H1 (cell line): Measurements from ENCODE around the gene ANAPC2. TPM values are rescaled to one million over a fixed set of nuclear protein-coding genes. Genes with fewer than 3 reads are reported as not detected.

Experiments used
- CTCF ChIA-PET: fragments of 300-600 bp; sonication (Branson Sonifier 250); formaldehyde crosslinking; loops from one replicate; lab custom pipeline; 2021; ENCODE audit not compliant: partially characterized antibody; lab: Charles Lee
- POLR2A ChIA-PET: fragments of 300-600 bp; sonication (Branson Sonifier 250); formaldehyde crosslinking; loops from one replicate; lab custom pipeline; 2021; ENCODE audit warnings: inconsistent platforms; ENCODE audit not compliant: partially characterized antibody; lab: Charles Lee
- DNase-seq, 2 experiments: peaks; one replicate each; pipeline versions ENCODE4 v3.0.0 to v3.0.0-alpha.2; 2010 to 2022; ENCODE audit warnings: low spot score in 2 of 2, low read depth in 1 of 2, mixed read lengths in 1 of 2
- FAIRE-seq: peaks from 2 replicates; lab custom pipeline; 2011; peaks lifted over from hg19 to GRCh38; lab: Jason Lieb, UNC
- H2AFZ ChIP-seq: 2 replicates; pipeline ENCODE4 v1.8.1; 2012; ENCODE audit warnings: low read length, inconsistent platforms
- H2AK5ac ChIP-seq: 2 replicates; pipeline ENCODE4 v1.6.1; 2013; ENCODE audit warnings: low read depth, low read length
- H2BK120ac ChIP-seq: replicated peaks from 2 replicates; pipeline ENCODE3; 2013; ENCODE audit warnings: low read depth, low read length, inconsistent platforms
- H2BK12ac ChIP-seq: 2 replicates; pipeline ENCODE4 v1.6.1; 2013; ENCODE audit warnings: low read depth, low read length
- H2BK15ac ChIP-seq: 2 replicates; pipeline ENCODE4 v1.6.1; 2013; ENCODE audit warnings: low read length
- H2BK20ac ChIP-seq: 2 replicates; pipeline ENCODE4 v1.6.1; 2013; ENCODE audit warnings: low read length
- H2BK5ac ChIP-seq: 2 replicates; pipeline ENCODE4 v1.6.1; 2013; ENCODE audit warnings: low read depth, low read length
- H3K14ac ChIP-seq: 2 replicates; pipeline ENCODE4 v1.6.1; 2013; ENCODE audit warnings: inconsistent platforms; ENCODE audit not compliant: insufficient read length
- H3K18ac ChIP-seq: 2 replicates; pipeline ENCODE4 v1.6.1; 2013; ENCODE audit warnings: low read length; ENCODE audit errors: extremely low read depth
- H3K23ac ChIP-seq: 2 replicates; pipeline ENCODE4 v1.6.1; 2013; ENCODE audit warnings: inconsistent platforms; ENCODE audit not compliant: insufficient read length
- H3K23me2 ChIP-seq: 2 replicates; pipeline ENCODE4 v1.6.1; 2013; ENCODE audit warnings: low read depth, low read length
- H3K27ac ChIP-seq: 2 replicates; pipeline ENCODE4 v1.6.1; 2011; ENCODE audit warnings: low read depth, low read length, inconsistent platforms
- H3K27me3 ChIP-seq, 4 experiments: replicated peaks in 1 of 4; 1 replicate in 1 of 4; 2 replicates in 3 of 4; pipeline versions ENCODE4 v1.6.1 to v1.8.1; 2011 to 2013; ENCODE audit warnings: low read length in 3 of 4, mild to moderate bottlenecking in 3 of 4, inconsistent platforms in 2 of 4, mixed read lengths in 2 of 4, moderate library complexity in 1 of 4; ENCODE audit not compliant: control insufficient read depth in 3 of 4, insufficient read depth in 3 of 4; ENCODE audit errors: extremely low read depth in 1 of 4
- H3K36me3 ChIP-seq, 4 experiments: 2 replicates each; pipeline versions ENCODE4 v1.6.1 to v1.8.1; 2011 to 2013; ENCODE audit warnings: mild to moderate bottlenecking in 4 of 4, low read length in 3 of 4, moderate library complexity in 2 of 4, control low read depth in 1 of 4, inconsistent platforms in 1 of 4; ENCODE audit not compliant: insufficient read depth in 4 of 4, control insufficient read depth in 2 of 4
- H3K4ac ChIP-seq: replicated peaks from 2 replicates; pipeline ENCODE3; 2013; ENCODE audit warnings: low read length, low read depth, mixed read lengths, inconsistent platforms; ENCODE audit not compliant: insufficient read length
- H3K4me1 ChIP-seq, 4 experiments: replicated peaks in 1 of 4; 1 replicate in 1 of 4; 2 replicates in 3 of 4; pipeline versions ENCODE4 v1.6.1 to v1.8.1; 2011 to 2013; ENCODE audit warnings: low read length in 3 of 4, inconsistent platforms in 2 of 4, mixed read lengths in 1 of 4; ENCODE audit not compliant: insufficient read depth in 4 of 4, control insufficient read depth in 3 of 4
- H3K4me2 ChIP-seq, 2 experiments: 2 replicates each; pipeline versions ENCODE4 v1.6.1 to v1.8.1; 2011 to 2013; ENCODE audit warnings: low read depth in 2 of 2, low read length in 2 of 2, control low read depth in 1 of 2, inconsistent platforms in 1 of 2, mild to moderate bottlenecking in 1 of 2; ENCODE audit not compliant: insufficient read depth in 1 of 2
- H3K4me3 ChIP-seq, 4 experiments: fragments of 200-600, 300-600 bp in 1 of 4; sonication (generic), shearing (Covaris generic), sonication (Bioruptor Twin) in 1 of 4; 2 replicates each; pipeline versions ENCODE4 v1.5.1 to v1.8.1; 2011 to 2016; ENCODE audit warnings: low read length in 4 of 4, low read depth in 3 of 4, control low read depth in 2 of 4, inconsistent platforms in 2 of 4, mild to moderate bottlenecking in 2 of 4, mixed read lengths in 1 of 4, moderate library complexity in 1 of 4; ENCODE audit not compliant: insufficient read depth in 2 of 4; ENCODE audit errors: extremely low read depth in 1 of 4
- H3K56ac ChIP-seq: replicated peaks from 2 replicates; pipeline ENCODE3; 2013; ENCODE audit warnings: low read depth, mild to moderate bottlenecking, mixed read lengths, low read length, inconsistent platforms; ENCODE audit not compliant: insufficient read length
- H3K79me1 ChIP-seq: 2 replicates; pipeline ENCODE4 v1.6.1; 2013; ENCODE audit warnings: low read depth, low read length, control low read depth
- H3K79me2 ChIP-seq, 2 experiments: 2 replicates each; pipeline versions ENCODE4 v1.6.1 to v1.8.1; 2012 to 2013; ENCODE audit warnings: low read length in 2 of 2, mild to moderate bottlenecking in 2 of 2, inconsistent platforms in 1 of 2; ENCODE audit not compliant: insufficient read depth in 2 of 2, control insufficient read depth in 1 of 2
- H3K9ac ChIP-seq, 4 experiments: replicated peaks in 1 of 4; 1 replicate in 1 of 4; 2 replicates in 3 of 4; pipeline versions ENCODE4 v1.6.1 to v1.8.1; 2011 to 2013; ENCODE audit warnings: low read depth in 3 of 4, low read length in 3 of 4, control low read depth in 2 of 4, mild to moderate bottlenecking in 2 of 4, moderate library complexity in 2 of 4, inconsistent platforms in 1 of 4; ENCODE audit errors: extremely low read depth in 1 of 4
- H3K9me3 ChIP-seq, 2 experiments: 2 replicates each; pipeline versions ENCODE4 v1.6.1 to v1.8.1; 2012 to 2013; ENCODE audit warnings: mild to moderate bottlenecking in 2 of 2, moderate library complexity in 2 of 2, control low read depth in 1 of 2, inconsistent platforms in 1 of 2, low read depth in 1 of 2, low read length in 1 of 2, mixed read lengths in 1 of 2; ENCODE audit not compliant: insufficient read depth in 2 of 2
- H4K20me1 ChIP-seq, 2 experiments: replicated peaks in 1 of 2; 2 replicates each; pipeline versions ENCODE3 to v1.8.1; 2011 to 2013; ENCODE audit warnings: inconsistent platforms in 2 of 2, low read length in 2 of 2, mild to moderate bottlenecking in 1 of 2; ENCODE audit not compliant: insufficient read depth in 2 of 2, control insufficient read depth in 1 of 2
- H4K5ac ChIP-seq: 2 replicates; pipeline ENCODE4 v1.6.1; 2013; ENCODE audit warnings: low read length, low read depth, mixed read lengths, inconsistent platforms; ENCODE audit not compliant: insufficient read length
- H4K8ac ChIP-seq: 2 replicates; pipeline ENCODE4 v1.8.0; 2013; ENCODE audit warnings: mild to moderate bottlenecking, moderate library complexity, low read length, inconsistent platforms; ENCODE audit not compliant: insufficient read depth; ENCODE audit errors: extremely low read depth
- H4K91ac ChIP-seq: replicated peaks from 2 replicates; pipeline ENCODE3; 2013; ENCODE audit warnings: low read length, mixed read lengths, inconsistent platforms; ENCODE audit not compliant: insufficient read length
- GTF2F1 ChIP-seq: IDR thresholded peaks from 2 replicates; pipeline ENCODE4 v1.6.1; 2012; ENCODE audit warnings: low read depth, low read length, improper control_type of control experiment, borderline replicate concordance
- HDAC6 ChIP-seq: IDR thresholded peaks from one replicate; pipeline ENCODE4 v1.7.1; 2012; ENCODE audit warnings: low read depth, mild to moderate bottlenecking, inconsistent platforms, low read length, moderate library complexity
- KDM1A ChIP-seq: fragments of 200-600, 300-600 bp; sonication (generic); IDR thresholded peaks from 2 replicates; pipeline ENCODE4 v1.7.1; 2016; ENCODE audit warnings: mild to moderate bottlenecking, low read length, borderline replicate concordance
- MAFK ChIP-seq: IDR thresholded peaks from 2 replicates; pipeline ENCODE4 v1.6.1; 2012; ENCODE audit warnings: low read depth, mild to moderate bottlenecking, improper control_type of control experiment, low read length
- NANOG ChIP-seq: IDR thresholded peaks from 2 replicates; pipeline ENCODE4 v1.6.1; 2011; ENCODE audit warnings: low read length, low read depth, mild to moderate bottlenecking, inconsistent platforms; ENCODE audit not compliant: insufficient read depth, poor library complexity, severe bottlenecking
- POLR2A ChIP-seq, 2 experiments: IDR thresholded peaks; 1 replicate in 1 of 2; 2 replicates in 1 of 2; pipeline ENCODE4 v1.6.1; 2011; ENCODE audit warnings: low read depth in 2 of 2, low read length in 2 of 2, mild to moderate bottlenecking in 2 of 2; ENCODE audit errors: control extremely low read depth in 1 of 2
- SRF ChIP-seq: IDR thresholded peaks from 2 replicates; pipeline ENCODE4 v1.6.1; 2011; ENCODE audit warnings: mild to moderate bottlenecking, low read depth, low read length, moderate library complexity
- YY1 ChIP-seq: IDR thresholded peaks from 2 replicates; pipeline ENCODE4 v1.6.1; 2011; ENCODE audit warnings: low read depth, mild to moderate bottlenecking, low read length
- WGBS, 2 experiments: shearing (Covaris generic) in 1 of 2; methylation state at CpG; one replicate each; pipeline versions ENCODE4 v1.1.6 to v1.1.7; 2013 to 2015; ENCODE audit warnings: low lambda C conversion rate in 2 of 2, mixed read lengths in 2 of 2, inconsistent platforms in 1 of 2, low coverage in 1 of 2, missing lambda C conversion rate in 1 of 2; ENCODE audit not compliant: insufficient replicate concordance in 2 of 2, insufficient coverage in 1 of 2, insufficient read length in 1 of 2; ENCODE audit errors: extremely low coverage in 1 of 2, missing lambda C conversion rate in 1 of 2; 5-methylcytosine and 5-hydroxymethylcytosine counted together
- polyA plus RNA-seq, 7 experiments: library from polyadenylated mRNA; depleted of rRNA in 3 of 7; stranded (reverse) in 5 of 7; unstranded in 2 of 7; fragments of >200 nt in 5 of 7; fragments of 200-250 nt in 2 of 7; gene quantifications; 1 replicate in 5 of 7; 2 replicates in 1 of 7; 4 replicates in 1 of 7; pipeline versions ENCODE4 v1.2.1 to v1.2.3, GENCODE V29; 2011 to 2013; ENCODE audit warnings: missing spikeins in 2 of 7, mixed read lengths in 2 of 7
- total RNA-seq: library from RNA; stranded (reverse); fragmentation: NEBNext Ultra II Directional; extraction: Animal tissue kit (Norgen Biotek cat#: 25700); gene quantifications from 2 replicates; pipeline ENCODE4 v1.2.1, GENCODE V29; 2021
- TF ChIP-seq, protein P1 (sequence below): IDR thresholded peaks from 2 replicates; pipeline ENCODE4 v1.6.1; 2012; ENCODE audit warnings: low read length, inconsistent platforms

The ANAPC2 gene
- total and polyA plus RNA-seq, 2 of the 8 experiments (the other 6 are each of a cell fraction or from before 2014, with no cell fraction given), result 30.2 to 37.7 TPM

DNA sequence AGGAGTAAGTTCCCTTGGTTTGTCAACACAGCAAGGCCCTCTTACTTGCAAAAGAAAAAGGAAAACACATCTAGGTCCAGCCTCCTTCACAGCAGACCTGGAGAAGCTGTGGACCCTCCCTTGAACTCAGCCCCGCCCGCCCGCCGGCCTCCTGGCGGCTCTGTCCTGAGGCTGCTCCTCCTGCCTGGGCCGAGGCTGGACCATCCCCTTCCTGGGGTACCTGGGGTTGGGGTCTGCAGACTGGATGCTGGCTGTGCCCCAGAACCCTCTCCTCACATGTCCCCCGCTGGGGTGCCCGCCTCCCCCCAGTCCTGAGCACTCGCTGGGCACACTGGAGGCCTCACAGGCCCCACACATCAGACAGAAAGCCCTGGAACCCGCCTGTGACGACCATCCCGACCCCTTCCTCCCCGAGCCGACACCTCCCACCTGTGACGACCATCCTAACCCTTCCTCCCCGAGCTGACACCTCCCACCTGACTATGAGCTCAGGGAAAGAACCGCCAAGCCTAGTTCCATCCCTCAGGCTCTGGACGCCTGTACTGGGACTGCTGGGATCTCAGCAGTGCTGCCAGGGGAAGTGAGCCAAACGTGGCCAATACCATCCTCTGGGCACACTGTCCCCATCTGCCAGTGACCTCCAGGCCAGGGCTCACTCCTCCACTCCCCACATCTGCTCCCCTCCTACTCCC is 9.3 kb downstream of the ANAPC2 start:
- Histone ChIP-seq H2BK15ac (no peak overlapping the region), H4K8ac (no peak overlapping the region), H3K9me3 (no peaks in the 10 kb centered on the region), H3K18ac (no peak overlapping the region), H3K36me3 (peaks cover 0 to 34% (median 10%) of the 10 kb centered on the region in 4 experiments; a peak in 6 of 8 replicates), H2BK5ac (no peak overlapping the region), H3K23me2 (no peaks in the 10 kb centered on the region), H2AFZ (no peak overlapping the region), H3K4me2 (no peak overlapping the region), H2BK20ac (no peak overlapping the region), H3K27me3 (no peaks in the 10 kb centered on the region; a peak in 2 of 7 replicates), H4K91ac (no peak overlapping the region), H4K20me1 (peaks cover 2 to 26% of the 10 kb centered on the region in 2 experiments), H3K9ac (no peak overlapping the region), H2BK12ac (no peak overlapping the region), H3K23ac (no peak overlapping the region), H3K27ac (no peak overlapping the region), H3K4ac (no peak overlapping the region), H3K4me1 (peaks cover 0 to 8% (median 3%) of the 10 kb centered on the region in 4 experiments; a peak in 5 of 7 replicates), H3K79me2 (no peaks in the 10 kb centered on the region), H2BK120ac (no peak overlapping the region), H4K5ac (no peak overlapping the region), H3K56ac (no peak overlapping the region), H3K79me1 (no peaks in the 10 kb centered on the region; the same call in 1 of the 2 replicates), H3K14ac (no peak overlapping the region), H2AK5ac (no peak overlapping the region), H3K4me3 (no peak overlapping the region)
- DNase-seq (no peak), FAIRE-seq (no peak)
- POLR2A ChIA-PET, result interaction anchor here (1.1 to 1.2 kb wide), 2 partner anchors 10 to 22 kb away, joined by 4 read pairs; partner anchors contain the start of genes ANAPC2, SSNA1 and TPRN
- CTCF ChIA-PET, result interaction anchor here (0.9 to 3.0 kb wide), 6 partner anchors 12 to 111 kb away, joined by 3 to 21 read pairs (median 4); no protein-coding TSS in a partner anchor
- TF ChIP-seq GTF2F1, result no peak
- TF ChIP-seq, protein P1, sequence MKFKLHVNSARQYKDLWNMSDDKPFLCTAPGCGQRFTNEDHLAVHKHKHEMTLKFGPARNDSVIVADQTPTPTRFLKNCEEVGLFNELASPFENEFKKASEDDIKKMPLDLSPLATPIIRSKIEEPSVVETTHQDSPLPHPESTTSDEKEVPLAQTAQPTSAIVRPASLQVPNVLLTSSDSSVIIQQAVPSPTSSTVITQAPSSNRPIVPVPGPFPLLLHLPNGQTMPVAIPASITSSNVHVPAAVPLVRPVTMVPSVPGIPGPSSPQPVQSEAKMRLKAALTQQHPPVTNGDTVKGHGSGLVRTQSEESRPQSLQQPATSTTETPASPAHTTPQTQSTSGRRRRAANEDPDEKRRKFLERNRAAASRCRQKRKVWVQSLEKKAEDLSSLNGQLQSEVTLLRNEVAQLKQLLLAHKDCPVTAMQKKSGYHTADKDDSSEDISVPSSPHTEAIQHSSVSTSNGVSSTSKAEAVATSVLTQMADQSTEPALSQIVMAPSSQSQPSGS, result no peak
- no peak for TF ChIP-seq YY1
- no peak for TF ChIP-seq NANOG
- TF ChIP-seq HDAC6, result no peak
- TF ChIP-seq POLR2A (IDR thresholded peaks at IDR 0.05; ENCODE audit: control extremely low read depth in 1 of 2, low read depth in 2 of 2, low read length in 2 of 2), result no peak
- no peak for TF ChIP-seq SRF
- TF ChIP-seq KDM1A, result no peak
- TF ChIP-seq MAFK, result no peak
- 90% methylated on average over 19 of the region's 19 CpGs; no CpG with 5 or more reads in 1 of the 2 experiments for WGBS, 2 experiments
